Trophoblast cell (in vitro differentiated cells and primary cell): Measurements from ENCODE around the gene MYH10.

Experiments
- DNase-seq, 2 donors: peaks; one replicate each; pipeline ENCODE4 v3.0.0-alpha.2; 2016
- H2AFZ ChIP-seq: 2 replicates; pipeline ENCODE4 v1.6.1; 2013; ENCODE audit warnings: low read length, moderate library complexity, mild to moderate bottlenecking; ENCODE audit not compliant: insufficient read depth, poor library complexity
- H2AK5ac ChIP-seq: 2 replicates; pipeline ENCODE4 v1.6.1; 2013; ENCODE audit warnings: mild to moderate bottlenecking, low read length
- H2BK120ac ChIP-seq: 2 replicates; pipeline ENCODE4 v1.6.1; 2013; ENCODE audit warnings: low read length, mild to moderate bottlenecking, moderate library complexity; ENCODE audit not compliant: insufficient read depth, poor library complexity
- H2BK12ac ChIP-seq: 2 replicates; pipeline ENCODE4 v1.6.1; 2013; ENCODE audit warnings: mild to moderate bottlenecking, low read length, moderate library complexity
- H2BK5ac ChIP-seq: 2 replicates; pipeline ENCODE4 v1.6.1; 2013; ENCODE audit warnings: low read length, low read depth, moderate library complexity, mild to moderate bottlenecking; ENCODE audit not compliant: poor library complexity
- H3K14ac ChIP-seq: 2 replicates; pipeline ENCODE4 v1.6.1; 2013; ENCODE audit warnings: mild to moderate bottlenecking, low read length
- H3K18ac ChIP-seq: 2 replicates; pipeline ENCODE4 v1.6.1; 2013; ENCODE audit warnings: mild to moderate bottlenecking, low read length
- H3K23ac ChIP-seq: 2 replicates; pipeline ENCODE4 v1.6.1; 2013; ENCODE audit warnings: low read length
- H3K27ac ChIP-seq: 2 replicates; pipeline ENCODE4 v1.5.1; 2013; ENCODE audit warnings: low read depth, mild to moderate bottlenecking, inconsistent platforms, low read length, moderate library complexity
- H3K27me3 ChIP-seq: 2 replicates; pipeline ENCODE4 v1.6.1; 2013; ENCODE audit warnings: inconsistent platforms, mild to moderate bottlenecking, low read length, moderate library complexity; ENCODE audit not compliant: insufficient read depth
- H3K36me3 ChIP-seq, 2 experiments: 1 replicate in 1 of 2; 2 replicates in 1 of 2; pipeline ENCODE4 v1.6.1; 2013; ENCODE audit warnings: low read length in 2 of 2, mild to moderate bottlenecking in 2 of 2, moderate library complexity in 1 of 2; ENCODE audit not compliant: insufficient read depth in 2 of 2, control insufficient read depth in 1 of 2
- H3K4ac ChIP-seq: 2 replicates; pipeline ENCODE4 v1.6.1; 2013; ENCODE audit warnings: low read depth, mild to moderate bottlenecking, low read length, moderate library complexity
- H3K4me1 ChIP-seq, 2 experiments: 1 replicate in 1 of 2; 2 replicates in 1 of 2; pipeline ENCODE4 v1.6.1; 2013; ENCODE audit warnings: low read length in 2 of 2, mild to moderate bottlenecking in 2 of 2, moderate library complexity in 1 of 2; ENCODE audit not compliant: insufficient read depth in 2 of 2, control insufficient read depth in 1 of 2
- H3K4me2 ChIP-seq: 2 replicates; pipeline ENCODE4 v1.6.1; 2013; ENCODE audit warnings: inconsistent platforms, mild to moderate bottlenecking, low read length, moderate library complexity
- H3K4me3 ChIP-seq: 2 replicates; pipeline ENCODE4 v1.5.1; 2013; ENCODE audit warnings: mild to moderate bottlenecking, low read depth, low read length, inconsistent platforms
- H3K79me1 ChIP-seq: one replicate; pipeline ENCODE4 v1.6.1; 2013; ENCODE audit warnings: low read length
- H3K79me2 ChIP-seq: 2 replicates; pipeline ENCODE4 v1.6.1; 2013; ENCODE audit warnings: low read length, mild to moderate bottlenecking; ENCODE audit not compliant: control insufficient read depth, insufficient read depth, poor library complexity
- H3K9ac ChIP-seq: 2 replicates; pipeline ENCODE4 v1.6.1; 2013; ENCODE audit warnings: mild to moderate bottlenecking, low read length
- H3K9me3 ChIP-seq: 2 replicates; pipeline ENCODE4 v1.6.1; 2013; ENCODE audit warnings: low read depth, mild to moderate bottlenecking, control low read depth, inconsistent platforms, low read length; ENCODE audit not compliant: insufficient read depth
- H4K12ac ChIP-seq: 2 replicates; pipeline ENCODE4 v1.6.1; 2013; ENCODE audit warnings: low read depth, mild to moderate bottlenecking, low read length, moderate library complexity
- H4K8ac ChIP-seq: 2 replicates; pipeline ENCODE4 v1.6.1; 2013; ENCODE audit warnings: low read depth, mild to moderate bottlenecking, low read length, moderate library complexity
- H4K91ac ChIP-seq: one replicate; pipeline ENCODE4 v1.6.1; 2013; ENCODE audit warnings: low read depth, mild to moderate bottlenecking, low read length, moderate library complexity
- WGBS: extraction: QIAGEN DNeasy Blood & Tissue Kit; methylation state at CpG from one replicate; pipeline ENCODE4 v1.1.7; 2013; ENCODE audit warnings: missing lambda C conversion rate; ENCODE audit not compliant: insufficient read length, insufficient coverage; ENCODE audit errors: extremely low coverage; 5-methylcytosine and 5-hydroxymethylcytosine counted together

Gene MYH10

GRCh38 chr17:8518850-8519249, 111.7 kb downstream of the MYH10 start:
- Histone ChIP-seq H3K4ac (no peak overlapping the region), H3K27ac (no peak overlapping the region), H3K4me3 (no peak overlapping the region), H4K8ac (no peak overlapping the region), H3K9ac (no peak overlapping the region), H3K4me2 (no peak overlapping the region), H3K27me3 (no peaks in the 10 kb centered on the region), H2BK120ac (no peak overlapping the region), H3K9me3 (no peaks in the 10 kb centered on the region), H3K79me2 (no peaks in the 10 kb centered on the region), H3K18ac (no peak overlapping the region), H4K91ac (no peak overlapping the region), H2BK12ac (no peak overlapping the region), H4K12ac (no peak overlapping the region), H2BK5ac (no peak overlapping the region), H3K79me1 (no peaks in the 10 kb centered on the region), H3K23ac (no peak overlapping the region), H2AK5ac (no peak overlapping the region), H3K14ac (no peak overlapping the region), H2AFZ (no peak overlapping the region), H3K36me3 (peaks cover 36 to 61% of the 10 kb centered on the region in 2 experiments), H3K4me1 (no peaks in the 10 kb centered on the region)
- DNase-seq = no peak
- no CpG with 5 or more reads among the region's 2 CpGs for WGBS

GRCh38 chr17:8518326-8518725, 112.2 kb downstream of the MYH10 start:
- no peak overlapping the region for H4K8ac ChIP-seq
- H3K79me1 ChIP-seq = no peaks in the 10 kb centered on the region
- H2BK12ac ChIP-seq = no peak overlapping the region
- no peak overlapping the region for H3K23ac ChIP-seq
- no peak overlapping the region for H3K14ac ChIP-seq
- H3K27ac ChIP-seq = no peak overlapping the region
- no peak overlapping the region for H4K91ac ChIP-seq
- peaks cover 37 to 61% of the 10 kb centered on the region in 2 experiments for H3K36me3 ChIP-seq
- no peak overlapping the region for H2BK5ac ChIP-seq
- H3K27me3 ChIP-seq = no peaks in the 10 kb centered on the region
- H3K9me3 ChIP-seq = no peaks in the 10 kb centered on the region
- no peak overlapping the region for H3K4ac ChIP-seq
- no peaks in the 10 kb centered on the region for H3K79me2 ChIP-seq
- no peak overlapping the region for H3K4me2 ChIP-seq
- WGBS = no CpG with 5 or more reads among the region's 6 CpGs
- no peak overlapping the region for H3K4me3 ChIP-seq
- no peak overlapping the region for H2AK5ac ChIP-seq
- H3K9ac ChIP-seq = no peak overlapping the region
- H2AFZ ChIP-seq = no peak overlapping the region
- H2BK120ac ChIP-seq = no peak overlapping the region
- no peak overlapping the region for H4K12ac ChIP-seq
- H3K18ac ChIP-seq = no peak overlapping the region
- H3K4me1 ChIP-seq = no peaks in the 10 kb centered on the region
- DNase-seq = no peak

- no peak overlapping the region for H3K23ac ChIP-seq
- H2BK120ac ChIP-seq = no peak overlapping the region
- DNase-seq = no peak
- no peak overlapping the region for H3K4ac ChIP-seq
- no peaks in the 10 kb centered on the region for H3K79me1 ChIP-seq
- H4K8ac ChIP-seq = no peak overlapping the region
- H3K4me3 ChIP-seq = no peak overlapping the region
- H4K91ac ChIP-seq = no peak overlapping the region
- no CpG with 5 or more reads among the region's 11 CpGs for WGBS
- H2BK12ac ChIP-seq = no peak overlapping the region
- no peak overlapping the region for H2BK5ac ChIP-seq
- no peak overlapping the region for H2AFZ ChIP-seq
- H3K4me1 ChIP-seq = no peaks in the 10 kb centered on the region
- H2AK5ac ChIP-seq = no peak overlapping the region
- peaks cover 34 to 57% of the 10 kb centered on the region in 2 experiments for H3K36me3 ChIP-seq
- no peaks in the 10 kb centered on the region for H3K79me2 ChIP-seq
- H4K12ac ChIP-seq = no peak overlapping the region
- no peak overlapping the region for H3K14ac ChIP-seq
- H3K27ac ChIP-seq = no peak overlapping the region
- no peaks in the 10 kb centered on the region for H3K9me3 ChIP-seq
- no peak overlapping the region for H3K4me2 ChIP-seq
- no peaks in the 10 kb centered on the region for H3K27me3 ChIP-seq
- no peak overlapping the region for H3K9ac ChIP-seq
- H3K18ac ChIP-seq = no peak overlapping the region
Observed at GRCh38 chr17:8514801-8515200, 115.7 kb downstream of the MYH10 start.

GRCh38 chr17:8506145-8506544, 124.4 kb downstream of the MYH10 start:
- Histone ChIP-seq H3K23ac (no peak overlapping the region), H3K9me3 (peaks cover 4% of the 10 kb centered on the region), H2AK5ac (no peak overlapping the region), H3K4ac (no peak overlapping the region), H3K14ac (no peak overlapping the region), H3K27me3 (no peaks in the 10 kb centered on the region), H3K9ac (no peak overlapping the region), H2AFZ (no peak overlapping the region), H4K8ac (no peak overlapping the region), H3K4me2 (no peak overlapping the region), H3K79me1 (no peaks in the 10 kb centered on the region), H2BK5ac (no peak overlapping the region), H3K27ac (no peak overlapping the region), H3K79me2 (no peaks in the 10 kb centered on the region), H3K18ac (no peak overlapping the region), H3K4me1 (no peaks in the 10 kb centered on the region), H4K12ac (no peak overlapping the region), H4K91ac (no peak overlapping the region), H2BK120ac (no peak overlapping the region), H2BK12ac (no peak overlapping the region), H3K36me3 (peaks cover 53 to 75% of the 10 kb centered on the region in 2 experiments), H3K4me3 (no peak overlapping the region)
- no peak for DNase-seq
- WGBS = no CpG with 5 or more reads among the region's 14 CpGs
